ENCODE data around the gene INPP1. TPM values are rescaled to one million over a fixed set of nuclear protein-coding genes. Genes with fewer than 3 reads are reported as not detected.

Gene INPP1
- polyA plus RNA-seq, 1 of the 3 experiments (the other 2 are of a cell fraction), result 6.4 TPM

DNA sequence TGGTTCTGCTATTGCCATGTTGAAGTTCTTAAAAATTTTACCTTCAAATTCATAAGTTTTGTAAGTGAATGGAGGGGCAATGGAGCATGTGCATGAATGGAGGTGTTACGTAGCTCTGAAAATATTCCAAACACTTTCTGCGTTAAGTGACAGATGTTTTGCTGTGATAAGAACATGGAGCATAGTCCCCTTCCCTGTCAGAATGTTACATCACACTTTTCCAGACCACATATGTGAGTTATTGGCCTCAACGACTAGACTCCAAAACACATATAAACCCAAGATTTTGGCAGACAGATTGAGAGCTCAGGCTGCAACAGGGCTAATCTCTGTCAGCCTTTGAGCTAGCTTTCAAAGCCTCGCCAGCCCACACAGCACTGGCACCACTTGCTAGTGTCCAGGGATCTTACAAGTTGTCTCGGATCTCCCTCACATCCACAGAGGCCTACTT lies 37.6 kb downstream of the INPP1 start (continued):
- no peak for TF ChIP-seq GABPA (IDR thresholded peaks at IDR 0.05; ENCODE audit: low read depth)

DNA sequence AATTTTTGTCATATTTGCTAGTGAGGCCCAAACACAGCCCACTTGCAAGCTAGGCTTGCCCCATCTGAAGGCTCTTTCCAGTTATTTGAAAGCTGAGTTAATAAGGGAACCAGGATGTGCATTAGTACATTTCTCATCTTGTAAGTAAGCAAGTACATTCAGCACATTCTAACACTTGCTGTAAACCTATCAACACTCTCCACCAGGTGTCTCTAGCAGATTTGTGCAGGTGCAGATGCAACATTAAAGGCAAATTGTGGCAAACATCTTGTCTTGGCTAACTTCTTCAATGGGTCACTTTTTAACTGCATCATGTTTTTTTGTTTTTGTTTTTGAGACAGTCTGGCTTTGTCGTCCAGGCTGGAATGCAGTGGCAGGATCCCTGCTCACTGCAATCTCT lies 39.5 kb downstream of the INPP1 start:
- CTCF ChIA-PET, result interaction anchor here (0.9 to 3.0 kb wide), 7 partner anchors 10 to 131 kb away, joined by 3 to 28 read pairs (median 4); partner anchors contain the start of gene INPP1
- WGBS (ENCODE audit: low lambda C conversion rate), result 94% methylated on average over 1 of the region's 1 CpG
- no peaks in the 10 kb centered on the region for H3F3A ChIP-seq (replicated peaks; ENCODE audit: insufficient read depth)
- TF ChIP-seq CHD2 (IDR thresholded peaks at IDR 0.05; ENCODE audit: low read length, partially characterized antibody) (peak; percentile 18), RAD21 (IDR thresholded peaks at IDR 0.05; ENCODE audit: low read length) (peak; percentile 78), GATA2 (CRISPR knock-in tag; IDR thresholded peaks at IDR 0.05) (no peak), SMC3 (IDR thresholded peaks at IDR 0.05; ENCODE audit: low read depth, low read length) (peak; percentile 83)
- TF ChIP-seq, protein P1, sequence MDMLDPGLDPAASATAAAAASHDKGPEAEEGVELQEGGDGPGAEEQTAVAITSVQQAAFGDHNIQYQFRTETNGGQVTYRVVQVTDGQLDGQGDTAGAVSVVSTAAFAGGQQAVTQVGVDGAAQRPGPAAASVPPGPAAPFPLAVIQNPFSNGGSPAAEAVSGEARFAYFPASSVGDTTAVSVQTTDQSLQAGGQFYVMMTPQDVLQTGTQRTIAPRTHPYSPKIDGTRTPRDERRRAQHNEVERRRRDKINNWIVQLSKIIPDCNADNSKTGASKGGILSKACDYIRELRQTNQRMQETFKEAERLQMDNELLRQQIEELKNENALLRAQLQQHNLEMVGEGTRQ (IDR thresholded peaks at IDR 0.05; ENCODE audit: borderline replicate concordance, low read depth, low read length), result no peak
- TF ChIP-seq, protein P2, sequence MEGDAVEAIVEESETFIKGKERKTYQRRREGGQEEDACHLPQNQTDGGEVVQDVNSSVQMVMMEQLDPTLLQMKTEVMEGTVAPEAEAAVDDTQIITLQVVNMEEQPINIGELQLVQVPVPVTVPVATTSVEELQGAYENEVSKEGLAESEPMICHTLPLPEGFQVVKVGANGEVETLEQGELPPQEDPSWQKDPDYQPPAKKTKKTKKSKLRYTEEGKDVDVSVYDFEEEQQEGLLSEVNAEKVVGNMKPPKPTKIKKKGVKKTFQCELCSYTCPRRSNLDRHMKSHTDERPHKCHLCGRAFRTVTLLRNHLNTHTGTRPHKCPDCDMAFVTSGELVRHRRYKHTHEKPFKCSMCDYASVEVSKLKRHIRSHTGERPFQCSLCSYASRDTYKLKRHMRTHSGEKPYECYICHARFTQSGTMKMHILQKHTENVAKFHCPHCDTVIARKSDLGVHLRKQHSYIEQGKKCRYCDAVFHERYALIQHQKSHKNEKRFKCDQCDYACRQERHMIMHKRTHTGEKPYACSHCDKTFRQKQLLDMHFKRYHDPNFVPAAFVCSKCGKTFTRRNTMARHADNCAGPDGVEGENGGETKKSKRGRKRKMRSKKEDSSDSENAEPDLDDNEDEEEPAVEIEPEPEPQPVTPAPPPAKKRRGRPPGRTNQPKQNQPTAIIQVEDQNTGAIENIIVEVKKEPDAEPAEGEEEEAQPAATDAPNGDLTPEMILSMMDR (IDR thresholded peaks at IDR 0.05), result peak; percentile 43
- POLR2A ChIA-PET, result no interaction called here
- no peak overlapping the region for H2AFZ ChIP-seq (ENCODE audit: low read depth)
- no peaks in the 10 kb centered on the region for H3K9me2 ChIP-seq
- H3K27ac ChIP-seq (ENCODE audit: low read depth in 2 of 2, low read length in 1 of 2), result no peak overlapping the region
- no peaks in the 10 kb centered on the region; a peak in 1 of 4 replicates for H3K4me1 ChIP-seq (ENCODE audit: control insufficient read depth in 1 of 2, insufficient read depth in 2 of 2, low read depth in 1 of 2, low read length in 1 of 2)
- H3K4me2 ChIP-seq, result no peak overlapping the region
- no peaks in the 10 kb centered on the region for H3K79me2 ChIP-seq (ENCODE audit: insufficient read depth)
- no peaks in the 10 kb centered on the region for H3K9me3 ChIP-seq
- no peaks in the 10 kb centered on the region for H3K27me3 ChIP-seq (ENCODE audit: insufficient read depth)
- DNase-seq, result peak; percentile 30
- no peak overlapping the region for H3K9ac ChIP-seq
- H3K36me3 ChIP-seq (replicated peaks in 1 of 2; ENCODE audit: control insufficient read depth in 1 of 2, insufficient read depth in 2 of 2, low read length in 1 of 2), result no peaks in the 10 kb centered on the region
- no peaks in the 10 kb centered on the region for H4K20me1 ChIP-seq (ENCODE audit: insufficient read depth)
- no peak overlapping the region for H3K4me3 ChIP-seq (ENCODE audit: low read depth in 2 of 2, low read length in 1 of 2)

DNA sequence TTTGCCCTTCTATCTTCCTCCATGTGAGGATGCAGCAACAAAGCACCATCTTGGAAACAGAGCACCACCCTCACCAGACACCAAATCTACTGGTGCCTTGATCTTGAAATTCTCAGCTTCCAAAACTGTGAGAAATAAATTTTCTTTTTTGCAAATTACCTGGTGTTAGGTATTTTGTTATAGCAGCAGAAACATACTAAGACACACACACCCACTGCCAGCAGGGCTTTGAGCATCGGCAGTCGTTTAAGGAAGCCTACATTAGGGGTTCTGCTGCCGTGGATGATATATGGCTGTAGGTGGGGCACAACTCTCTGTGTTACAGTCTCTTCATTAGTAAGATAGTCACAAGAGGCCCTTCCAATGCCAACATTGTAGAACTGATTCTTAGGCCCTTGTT lies 44.0 kb downstream of the INPP1 start:
- H3K4me3 ChIP-seq (ENCODE audit: low read depth in 2 of 2, low read length in 1 of 2), result no peak overlapping the region
- ChIA-PET CTCF (interaction anchor here (1.8 kb wide), 1 partner anchor 124 kb away, joined by 5 read pairs; no protein-coding TSS in a partner anchor), POLR2A (no interaction called here)
- no peaks in the 10 kb centered on the region for H3K79me2 ChIP-seq (ENCODE audit: insufficient read depth)
- no peaks in the 10 kb centered on the region for H3K9me3 ChIP-seq
- H3F3A ChIP-seq (replicated peaks; ENCODE audit: insufficient read depth), result peaks cover 5% of the 10 kb centered on the region
- DNase-seq, result no peak
- H3K27me3 ChIP-seq (ENCODE audit: insufficient read depth), result no peaks in the 10 kb centered on the region; the same call in 1 of the 2 replicates
- no peak overlapping the region for H2AFZ ChIP-seq (ENCODE audit: low read depth)
- 76% methylated on average over 3 of the region's 3 CpGs for WGBS (ENCODE audit: low lambda C conversion rate)
- no peaks in the 10 kb centered on the region for H4K20me1 ChIP-seq (ENCODE audit: insufficient read depth)
- H3K4me2 ChIP-seq, result no peak overlapping the region
- no peaks in the 10 kb centered on the region for H3K9me2 ChIP-seq
- H3K36me3 ChIP-seq (replicated peaks in 1 of 2; ENCODE audit: control insufficient read depth in 1 of 2, insufficient read depth in 2 of 2, low read length in 1 of 2), result no peaks in the 10 kb centered on the region
- H3K27ac ChIP-seq (ENCODE audit: low read depth in 2 of 2, low read length in 1 of 2), result no peak overlapping the region
- no peak for TF ChIP-seq RXRA (IDR thresholded peaks at IDR 0.05; ENCODE audit: borderline replicate concordance, low read depth)
- no peak for TF ChIP-seq EP300 (IDR thresholded peaks at IDR 0.05; ENCODE audit: borderline replicate concordance in 1 of 2, low read depth in 1 of 2, low read length in 1 of 2)
- no peak for TF ChIP-seq MEF2A (IDR thresholded peaks at IDR 0.05; ENCODE audit: borderline replicate concordance, low read depth)
- TF ChIP-seq, protein P3, sequence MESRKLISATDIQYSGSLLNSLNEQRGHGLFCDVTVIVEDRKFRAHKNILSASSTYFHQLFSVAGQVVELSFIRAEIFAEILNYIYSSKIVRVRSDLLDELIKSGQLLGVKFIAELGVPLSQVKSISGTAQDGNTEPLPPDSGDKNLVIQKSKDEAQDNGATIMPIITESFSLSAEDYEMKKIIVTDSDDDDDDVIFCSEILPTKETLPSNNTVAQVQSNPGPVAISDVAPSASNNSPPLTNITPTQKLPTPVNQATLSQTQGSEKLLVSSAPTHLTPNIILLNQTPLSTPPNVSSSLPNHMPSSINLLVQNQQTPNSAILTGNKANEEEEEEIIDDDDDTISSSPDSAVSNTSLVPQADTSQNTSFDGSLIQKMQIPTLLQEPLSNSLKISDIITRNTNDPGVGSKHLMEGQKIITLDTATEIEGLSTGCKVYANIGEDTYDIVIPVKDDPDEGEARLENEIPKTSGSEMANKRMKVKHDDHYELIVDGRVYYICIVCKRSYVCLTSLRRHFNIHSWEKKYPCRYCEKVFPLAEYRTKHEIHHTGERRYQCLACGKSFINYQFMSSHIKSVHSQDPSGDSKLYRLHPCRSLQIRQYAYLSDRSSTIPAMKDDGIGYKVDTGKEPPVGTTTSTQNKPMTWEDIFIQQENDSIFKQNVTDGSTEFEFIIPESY (IDR thresholded peaks at IDR 0.05; ENCODE audit: borderline replicate concordance, low read depth), result no peak
- TF ChIP-seq EZH2phosphoT487 (IDR thresholded peaks at IDR 0.05; ENCODE audit: borderline replicate concordance, low read depth), result no peak
- no peak for TF ChIP-seq GABPA (IDR thresholded peaks at IDR 0.05; ENCODE audit: low read depth)
- TF ChIP-seq, protein P4, sequence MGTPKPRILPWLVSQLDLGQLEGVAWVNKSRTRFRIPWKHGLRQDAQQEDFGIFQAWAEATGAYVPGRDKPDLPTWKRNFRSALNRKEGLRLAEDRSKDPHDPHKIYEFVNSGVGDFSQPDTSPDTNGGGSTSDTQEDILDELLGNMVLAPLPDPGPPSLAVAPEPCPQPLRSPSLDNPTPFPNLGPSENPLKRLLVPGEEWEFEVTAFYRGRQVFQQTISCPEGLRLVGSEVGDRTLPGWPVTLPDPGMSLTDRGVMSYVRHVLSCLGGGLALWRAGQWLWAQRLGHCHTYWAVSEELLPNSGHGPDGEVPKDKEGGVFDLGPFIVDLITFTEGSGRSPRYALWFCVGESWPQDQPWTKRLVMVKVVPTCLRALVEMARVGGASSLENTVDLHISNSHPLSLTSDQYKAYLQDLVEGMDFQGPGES (IDR thresholded peaks at IDR 0.05; ENCODE audit: low read depth, low read length), result no peak
- TF ChIP-seq, protein P5, sequence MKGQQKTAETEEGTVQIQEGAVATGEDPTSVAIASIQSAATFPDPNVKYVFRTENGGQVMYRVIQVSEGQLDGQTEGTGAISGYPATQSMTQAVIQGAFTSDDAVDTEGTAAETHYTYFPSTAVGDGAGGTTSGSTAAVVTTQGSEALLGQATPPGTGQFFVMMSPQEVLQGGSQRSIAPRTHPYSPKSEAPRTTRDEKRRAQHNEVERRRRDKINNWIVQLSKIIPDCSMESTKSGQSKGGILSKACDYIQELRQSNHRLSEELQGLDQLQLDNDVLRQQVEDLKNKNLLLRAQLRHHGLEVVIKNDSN (IDR thresholded peaks at IDR 0.05; ENCODE audit: borderline replicate concordance, low read depth), result no peak
- TF ChIP-seq NFIC (IDR thresholded peaks at IDR 0.05; ENCODE audit: borderline replicate concordance), result no peak
- TF ChIP-seq MXI1 (IDR thresholded peaks at IDR 0.05; ENCODE audit: low read depth, low read length), result no peak
- TF ChIP-seq CHD2 (IDR thresholded peaks at IDR 0.05; ENCODE audit: low read length, partially characterized antibody), result no peak
- no peak for TF ChIP-seq JUND (IDR thresholded peaks at IDR 0.05)
- TF ChIP-seq FOXJ3 (CRISPR knock-in tag; IDR thresholded peaks at IDR 0.05), result no peak
- no peak for TF ChIP-seq TCF12 (IDR thresholded peaks at IDR 0.05)
- H3K9ac ChIP-seq, result no peak overlapping the region
- no peaks in the 10 kb centered on the region for H3K4me1 ChIP-seq (ENCODE audit: control insufficient read depth in 1 of 2, insufficient read depth in 2 of 2, low read depth in 1 of 2, low read length in 1 of 2)
